Forelimb muscle (tissue), 1 donor: ENCODE results near the gene KRAS. TPM values are rescaled to one million over a fixed set of nuclear protein-coding genes. Genes with fewer than 3 reads are reported as not detected.

Source experiments
- DNase-seq: peaks from one replicate; pipeline ENCODE4 v3.0.0-alpha.2; 2013; ENCODE audit warnings: low read depth
- polyA plus RNA-seq: library from polyadenylated mRNA; unstranded; fragments of 120-200 nt; gene quantifications from one replicate; pipeline ENCODE4 v1.2.1, GENCODE V29; 2013; ENCODE audit not compliant: insufficient read length

The KRAS gene
- polyA plus RNA-seq, 1 donor = 16.1 TPM

- DNase-seq = no peak
Measured at GRCh38 chr12:25256005-25256404, 5.3 kb upstream of the KRAS start.

- DNase-seq = no peak
Measured at GRCh38 chr12:25254271-25254880, 3.6 kb upstream of the KRAS start.

- no peak for DNase-seq
Measured at GRCh38 chr12:25253371-25254068, 2.8 kb upstream of the KRAS start.

- DNase-seq = no peak
Measured at GRCh38 chr12:25252946-25253345, 2.2 kb upstream of the KRAS start.

- DNase-seq = no peak
Measured at GRCh38 chr12:25251769-25252168, 1.0 kb upstream of the KRAS start.

GRCh38 chr12:25249931-25250738, 594 bp downstream of the KRAS start:
- DNase-seq = no peak

GRCh38 chr12:25248732-25249131, 2.0 kb downstream of the KRAS start:
- DNase-seq = no peak

- no peak for DNase-seq
Measured at GRCh38 chr12:25248137-25248536, 2.6 kb downstream of the KRAS start.

- DNase-seq = no peak
Measured at GRCh38 chr12:25245491-25245890, 5.2 kb downstream of the KRAS start.

- DNase-seq = no peak
Measured at GRCh38 chr12:25243680-25243990, 7.1 kb downstream of the KRAS start.

- no peak for DNase-seq
Measured at GRCh38 chr12:25242981-25243679, 7.6 kb downstream of the KRAS start.

GRCh38 chr12:25241167-25242020, 9.3 kb downstream of the KRAS start:
- DNase-seq = no peak

GRCh38 chr12:25236626-25237025, 14.1 kb downstream of the KRAS start:
- DNase-seq = no peak

GRCh38 chr12:25236190-25236589, 14.5 kb downstream of the KRAS start:
- no peak for DNase-seq

GRCh38 chr12:25213338-25213737, 37.4 kb downstream of the KRAS start:
- DNase-seq = no peak

- no peak for DNase-seq
Measured at GRCh38 chr12:25208554-25208953, 42.2 kb downstream of the KRAS start.

GRCh38 chr12:25207846-25208245, 42.9 kb downstream of the KRAS start:
- no peak for DNase-seq

GRCh38 chr12:25207411-25207810, 43.3 kb downstream of the KRAS start:
- no peak for DNase-seq

GRCh38 chr12:25202137-25202536, 48.6 kb downstream of the KRAS start:
- DNase-seq = no peak

GRCh38 chr12:25200703-25201102, 50.0 kb downstream of the KRAS start:
- no peak for DNase-seq

- DNase-seq = no peak
Measured at GRCh38 chr12:25197608-25198007, 53.1 kb downstream of the KRAS start.
